ENCODE data around the gene RGS5. TPM values are rescaled to one million over a fixed set of nuclear protein-coding genes. Genes with fewer than 3 reads are reported as not detected.
A peak's percentile ranks its signal among the peaks of the same experiment; 100 is the strongest.

RGS5 gene
- 42.7 and 48.3 TPM in 2 replicates for total RNA-seq (2014; rRNA removed; shearing (Covaris generic))
- 18.4 and 23.4 TPM in 2 replicates for polyA plus RNA-seq (2016; fragmentation: Nextera tagmentation; extraction: Ambion mirVana)
- long read RNA-seq, full-length matches to known transcripts = 27 of 31 reads
- long read RNA-seq, partial matches to known transcripts = 0 of 31 reads
- long read RNA-seq, other reads (novel, unspliced or antisense) = 4 of 31 reads

GRCh38 chr1:163202833-163203451 is at the start of gene RGS5:
RGS5 (minus strand) TSS chr1:163202916; CDS start chr1:163202835, 81 bp downstream.
- H3K4me1 ChIP-seq (ENCODE audit: insufficient read depth) = peaks cover 38% of the 10 kb centered on the region
- peak within 1 kb of the TSS; percentile 39 for H3K4me3 ChIP-seq
- peak within 1 kb of the TSS; percentile 54 for H3K4me2 ChIP-seq
- no peaks in the 10 kb centered on the region for H3K27me3 ChIP-seq (ENCODE audit: insufficient read depth)
- H3K9me2 ChIP-seq (ENCODE audit: insufficient read depth) = no peaks in the 10 kb centered on the region
- no peak within 1 kb of the TSS for H2AFZ ChIP-seq
- H3K27ac ChIP-seq (ENCODE audit: low read depth) = peak within 1 kb of the TSS; percentile 91
- H4K20me1 ChIP-seq (replicated peaks; ENCODE audit: insufficient read depth) = no peaks in the 10 kb centered on the region
- Mint-ChIP-seq H3K4me3 (peak within 1 kb of the TSS; percentile 57), H3K27me3 (ENCODE audit: insufficient read depth, low read depth, poor library complexity) (no peaks in the 10 kb centered on the region), H3K36me3 (ENCODE audit: low read depth) (no peaks in the 10 kb centered on the region), H3K9me3 (no peaks in the 10 kb centered on the region), H3K4me1 (peaks cover 30% of the 10 kb centered on the region), H3K27ac (peak within 1 kb of the TSS; percentile 96)
- peak; percentile 93 for DNase-seq (ENCODE audit: low spot score)
- no peak for TF ChIP-seq EZH2phosphoT487 (IDR thresholded peaks at IDR 0.05; ENCODE audit: unreplicated experiment)
- no peak for TF ChIP-seq ZNF331 (CRISPR knock-in tag; IDR thresholded peaks at IDR 0.05; ENCODE audit: low read depth)
- TF ChIP-seq CTCF (conservative IDR thresholded peaks at IDR 0.05; ENCODE audit: low read depth in 2 of 2) = no peak
- peak; percentile 52; the same call in 1 of the 2 replicates for TF ChIP-seq POLR2AphosphoS5 (IDR thresholded peaks at IDR 0.05; ENCODE audit: low read depth)
- peak; percentile 67 for TF ChIP-seq ZNF462 (CRISPR knock-in tag; IDR thresholded peaks at IDR 0.05)
- no peaks in the 10 kb centered on the region for H3K36me3 ChIP-seq (ENCODE audit: insufficient read depth)
- H3K79me2 ChIP-seq (replicated peaks; ENCODE audit: insufficient read depth) = peaks cover 33% of the 10 kb centered on the region
- peak; percentile 93 for ATAC-seq
- peaks cover 6% of the 10 kb centered on the region; the same call in 1 of the 2 replicates for H3F3A ChIP-seq (replicated peaks; ENCODE audit: low read depth)
